Upper lobe of left lung (tissue), 4 donors: ENCODE measurements around the gene PCSK5.

Experiments used
- CTCF ChIP-seq, 6 experiments: fragments of 450-650 bp in 4 of 6; fragments of 200-600 bp in 2 of 6; sonication (generic) in 2 of 6; IDR thresholded peaks; one replicate each; pipeline ENCODE4 v1.5.1; 2016 to 2019; ENCODE audit warnings: antibody characterized with exemption in 6 of 6
- EP300 ChIP-seq, 4 donors: sonication (generic); formaldehyde crosslinking; IDR thresholded peaks; one replicate each; pipeline ENCODE4 v1.5.1; 2017; ENCODE audit warnings: antibody characterized with exemption in 4 of 4, control low read depth in 2 of 4
- POLR2A ChIP-seq, 4 donors: fragments of 450-650 bp; IDR thresholded peaks; one replicate each; pipeline ENCODE4 v1.5.1; 2016 to 2017; ENCODE audit warnings: antibody characterized with exemption in 4 of 4, mild to moderate bottlenecking in 2 of 4

GRCh38 chr9:75937521-75938258, 47.2 kb downstream of the PCSK5 start:
- TF ChIP-seq POLR2A (IDR thresholded peaks at IDR 0.05) (no peak), CTCF (IDR thresholded peaks at IDR 0.05) (no peak), EP300 (IDR thresholded peaks at IDR 0.05) (no peak)
